ENCODE results near the gene FSD2.

Gene FSD2

DNA sequence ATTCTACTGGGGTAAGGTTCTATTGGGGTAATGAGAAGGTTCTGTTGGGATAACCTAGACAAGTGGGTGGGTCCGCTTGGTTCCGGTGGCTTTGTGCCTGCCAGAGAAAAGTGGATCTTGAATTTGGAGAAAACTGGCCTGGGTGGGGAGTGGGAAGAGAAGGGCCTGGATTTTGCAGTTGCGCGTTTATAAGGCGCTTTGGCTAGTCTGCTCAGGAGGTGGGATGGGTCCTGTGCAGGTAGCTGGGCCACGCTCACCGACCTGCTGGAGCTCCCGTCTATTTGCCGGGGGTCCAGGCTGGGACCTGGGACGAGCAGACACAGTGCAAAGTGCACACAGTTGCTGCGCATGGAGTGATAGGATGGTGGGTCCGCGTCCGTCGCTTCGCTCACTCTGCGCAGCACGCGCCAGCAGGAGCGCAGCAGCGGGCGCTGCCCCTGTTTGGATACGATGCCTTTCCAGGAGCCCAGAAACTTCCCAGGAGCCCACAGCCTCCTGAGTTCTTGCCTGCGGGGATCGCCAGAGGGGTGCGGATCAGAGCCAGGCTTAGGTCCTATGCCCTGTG lies 94.9 kb downstream of the FSD2 start:
- H2BK15ac ChIP-seq (ENCODE audit: low read depth, poor library complexity, severe bottlenecking): no peak overlapping the region
- H2AK5ac ChIP-seq (ENCODE audit: low read length, severe bottlenecking): no peak overlapping the region
- no peak overlapping the region for H3K4ac ChIP-seq (ENCODE audit: low read depth in 1 of 2, low read length in 2 of 2)
- no peak overlapping the region for H3K9ac ChIP-seq (ENCODE audit: low read length)
- no peak overlapping the region for H4K8ac ChIP-seq (ENCODE audit: low read length)
- H2BK12ac ChIP-seq (ENCODE audit: low read length in 2 of 2): no peak overlapping the region
- 93% methylated on average over 26 of the region's 26 CpGs for WGBS
- no peak overlapping the region for H3K27ac ChIP-seq (ENCODE audit: low read length, poor library complexity, severe bottlenecking)
- peaks cover 21 to 51% of the 10 kb centered on the region in 2 experiments for H3K27me3 ChIP-seq (ENCODE audit: control insufficient read depth in 1 of 2, insufficient read depth in 1 of 2, low read length in 2 of 2)
- peaks cover 14% of the 10 kb centered on the region for H3K4me1 ChIP-seq (ENCODE audit: control insufficient read depth, insufficient read depth, low read depth, low read length)
- H4K91ac ChIP-seq (ENCODE audit: low read length): no peak overlapping the region
- no peak overlapping the region for H3K14ac ChIP-seq (ENCODE audit: low read length in 2 of 2)
- H2AFZ ChIP-seq (ENCODE audit: low read depth, low read length): no peak overlapping the region
- peak overlapping the region; percentile 33 for H2BK5ac ChIP-seq (ENCODE audit: low read depth, low read length, poor library complexity, severe bottlenecking)
- no peak overlapping the region for H3K23ac ChIP-seq (ENCODE audit: low read length in 2 of 2)
- no peaks in the 10 kb centered on the region for H3K36me3 ChIP-seq (ENCODE audit: control insufficient read depth in 1 of 2, insufficient read depth in 2 of 2, low read depth in 1 of 2, low read length in 2 of 2)
- H3K79me1 ChIP-seq (replicated peaks; ENCODE audit: low read length, poor library complexity, severe bottlenecking): no peaks in the 10 kb centered on the region
- no peak overlapping the region for H3K4me2 ChIP-seq (ENCODE audit: low read length, poor library complexity, severe bottlenecking)
- H3K18ac ChIP-seq (ENCODE audit: low read depth in 1 of 2, low read length in 2 of 2): no peak overlapping the region
- no peak overlapping the region for H2BK120ac ChIP-seq (ENCODE audit: low read depth, low read length)
- no peaks in the 10 kb centered on the region for H3K9me3 ChIP-seq (ENCODE audit: control insufficient read depth, low read length)
- no peak overlapping the region for H3K4me3 ChIP-seq (ENCODE audit: insufficient read depth in 1 of 2, low read depth in 1 of 2, low read length in 2 of 2)
- no peak for DNase-seq

DNA sequence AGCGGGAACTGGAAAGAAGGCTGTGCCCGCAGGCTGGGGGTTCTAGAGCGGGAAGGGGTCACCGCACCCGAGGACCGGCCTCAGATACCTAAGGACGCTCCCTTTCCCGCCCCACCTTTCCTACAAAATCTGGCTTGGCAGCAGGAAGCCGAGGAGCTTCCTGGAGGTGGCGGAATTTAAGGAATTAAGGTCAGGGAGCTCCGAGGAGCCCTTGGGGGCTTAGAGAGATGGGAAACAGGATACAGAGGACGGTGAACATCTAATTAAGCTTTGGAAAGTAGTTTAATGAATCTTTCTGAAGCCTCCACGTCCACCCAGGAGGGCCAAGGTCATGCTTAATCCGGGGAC lies 95.7 kb downstream of the FSD2 start:
- DNase-seq: no peak
- H3K27ac ChIP-seq (ENCODE audit: low read length, poor library complexity, severe bottlenecking): no peak overlapping the region
- no peak overlapping the region for H3K4ac ChIP-seq (ENCODE audit: low read depth in 1 of 2, low read length in 2 of 2)
- no peak overlapping the region for H4K91ac ChIP-seq (ENCODE audit: low read length)
- no peaks in the 10 kb centered on the region for H3K9me3 ChIP-seq (ENCODE audit: control insufficient read depth, low read length)
- H3K36me3 ChIP-seq (ENCODE audit: control insufficient read depth in 1 of 2, insufficient read depth in 2 of 2, low read depth in 1 of 2, low read length in 2 of 2): no peaks in the 10 kb centered on the region
- peak overlapping the region; percentile 49 for H3K9ac ChIP-seq (ENCODE audit: low read length)
- H3K4me1 ChIP-seq (ENCODE audit: control insufficient read depth, insufficient read depth, low read depth, low read length): peaks cover 14% of the 10 kb centered on the region
- H3K23ac ChIP-seq (ENCODE audit: low read length in 2 of 2): no peak overlapping the region
- no peak overlapping the region for H2BK5ac ChIP-seq (ENCODE audit: low read depth, low read length, poor library complexity, severe bottlenecking)
- 21% methylated on average over 9 of the region's 14 CpGs for WGBS
- H2AK5ac ChIP-seq (ENCODE audit: low read length, severe bottlenecking): no peak overlapping the region
- H3K27me3 ChIP-seq (ENCODE audit: control insufficient read depth in 1 of 2, insufficient read depth in 1 of 2, low read length in 2 of 2): peaks cover 21 to 47% of the 10 kb centered on the region in 2 experiments
- peak overlapping the region; percentile 69 to 87 for H3K4me3 ChIP-seq (ENCODE audit: insufficient read depth in 1 of 2, low read depth in 1 of 2, low read length in 2 of 2)
- no peak overlapping the region for H2BK15ac ChIP-seq (ENCODE audit: low read depth, poor library complexity, severe bottlenecking)
- no peak overlapping the region for H3K18ac ChIP-seq (ENCODE audit: low read depth in 1 of 2, low read length in 2 of 2)
- no peak overlapping the region for H3K14ac ChIP-seq (ENCODE audit: low read length in 2 of 2)
- peak overlapping the region; percentile 97 for H3K4me2 ChIP-seq (ENCODE audit: low read length, poor library complexity, severe bottlenecking)
- no peak overlapping the region for H2BK12ac ChIP-seq (ENCODE audit: low read length in 2 of 2)
- H2BK120ac ChIP-seq (ENCODE audit: low read depth, low read length): no peak overlapping the region
- no peak overlapping the region for H4K8ac ChIP-seq (ENCODE audit: low read length)
- H2AFZ ChIP-seq (ENCODE audit: low read depth, low read length): peak overlapping the region; percentile 72
- no peaks in the 10 kb centered on the region for H3K79me1 ChIP-seq (replicated peaks; ENCODE audit: low read length, poor library complexity, severe bottlenecking)

DNA sequence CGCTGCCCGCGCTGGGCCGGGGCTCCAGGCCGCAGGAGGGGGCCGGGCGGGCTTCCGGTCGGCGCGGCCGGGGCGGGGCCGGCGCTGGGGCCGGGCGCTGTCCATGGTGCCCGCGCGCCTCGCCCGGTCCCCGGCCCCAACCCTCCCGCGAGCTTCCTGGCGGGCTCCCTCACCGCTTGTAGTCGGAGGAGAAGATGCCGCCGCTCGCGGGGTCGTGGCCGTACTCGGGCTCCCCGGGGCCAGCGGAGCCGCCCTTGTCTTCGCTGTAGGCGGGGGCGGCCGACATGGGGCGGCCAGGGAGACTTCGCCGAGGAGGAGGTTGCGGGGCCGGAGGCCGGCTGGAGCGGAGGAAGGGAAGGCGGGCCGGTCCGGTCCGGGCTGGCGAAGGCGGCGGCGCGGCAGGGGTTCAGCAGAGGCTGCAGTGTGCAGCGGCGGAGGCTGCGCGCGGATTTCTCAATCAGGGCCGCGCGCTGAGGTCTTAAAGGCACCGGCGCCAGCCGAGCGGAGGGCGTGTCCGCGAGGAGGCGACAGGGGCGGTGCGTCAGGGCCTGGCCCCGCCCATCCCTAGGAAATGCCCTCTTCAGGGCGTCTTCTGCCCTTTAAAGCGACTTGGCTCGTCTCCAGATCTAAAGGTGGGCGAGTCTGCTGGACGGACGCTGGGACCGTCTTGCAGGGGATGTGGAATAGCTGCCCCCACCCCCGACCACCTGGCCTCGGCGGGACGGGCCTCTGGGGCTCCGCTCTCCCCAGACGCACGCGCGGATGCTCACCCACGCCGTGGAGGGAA lies 96.3 kb downstream of the FSD2 start, which contains the start of gene AP3B2:
AP3B2 (minus strand) TSS at position 455 of the 787 bp plus-strand sequence; CDS start at position 286, 169 bp downstream.
- no peak within 1 kb of the TSS for H3K18ac ChIP-seq (ENCODE audit: low read depth in 1 of 2, low read length in 2 of 2)
- H3K36me3 ChIP-seq (ENCODE audit: control insufficient read depth in 1 of 2, insufficient read depth in 2 of 2, low read depth in 1 of 2, low read length in 2 of 2): no peaks in the 10 kb centered on the region
- no peak within 1 kb of the TSS for H2BK12ac ChIP-seq (ENCODE audit: low read length in 2 of 2)
- H2BK5ac ChIP-seq (ENCODE audit: low read depth, low read length, poor library complexity, severe bottlenecking): peak within 1 kb of the TSS; percentile 33
- peak within 1 kb of the TSS; percentile 72 for H2AFZ ChIP-seq (ENCODE audit: low read depth, low read length)
- H3K27ac ChIP-seq (ENCODE audit: low read length, poor library complexity, severe bottlenecking): no peak within 1 kb of the TSS
- DNase-seq: peak; percentile 70
- WGBS: under 1% methylated on average over 81 of the region's 95 CpGs
- peaks cover 14% of the 10 kb centered on the region for H3K4me1 ChIP-seq (ENCODE audit: control insufficient read depth, insufficient read depth, low read depth, low read length)
- peaks cover 21 to 42% of the 10 kb centered on the region in 2 experiments for H3K27me3 ChIP-seq (ENCODE audit: control insufficient read depth in 1 of 2, insufficient read depth in 1 of 2, low read length in 2 of 2)
- H3K9me3 ChIP-seq (ENCODE audit: control insufficient read depth, low read length): no peaks in the 10 kb centered on the region
- H3K14ac ChIP-seq (ENCODE audit: low read length in 2 of 2): no peak within 1 kb of the TSS
- no peaks in the 10 kb centered on the region for H3K79me1 ChIP-seq (replicated peaks; ENCODE audit: low read length, poor library complexity, severe bottlenecking)
- no peak within 1 kb of the TSS for H3K23ac ChIP-seq (ENCODE audit: low read length in 2 of 2)
- peak within 1 kb of the TSS; percentile 69 to 87 for H3K4me3 ChIP-seq (ENCODE audit: insufficient read depth in 1 of 2, low read depth in 1 of 2, low read length in 2 of 2)
- H3K9ac ChIP-seq (ENCODE audit: low read length): peak within 1 kb of the TSS; percentile 49
- H4K8ac ChIP-seq (ENCODE audit: low read length): no peak within 1 kb of the TSS
- no peak within 1 kb of the TSS for H3K4ac ChIP-seq (ENCODE audit: low read depth in 1 of 2, low read length in 2 of 2)
- H4K91ac ChIP-seq (ENCODE audit: low read length): no peak within 1 kb of the TSS
- H2AK5ac ChIP-seq (ENCODE audit: low read length, severe bottlenecking): no peak within 1 kb of the TSS
- peak within 1 kb of the TSS; percentile 97 for H3K4me2 ChIP-seq (ENCODE audit: low read length, poor library complexity, severe bottlenecking)
- no peak within 1 kb of the TSS for H2BK120ac ChIP-seq (ENCODE audit: low read depth, low read length)
- no peak within 1 kb of the TSS for H2BK15ac ChIP-seq (ENCODE audit: low read depth, poor library complexity, severe bottlenecking)

DNA sequence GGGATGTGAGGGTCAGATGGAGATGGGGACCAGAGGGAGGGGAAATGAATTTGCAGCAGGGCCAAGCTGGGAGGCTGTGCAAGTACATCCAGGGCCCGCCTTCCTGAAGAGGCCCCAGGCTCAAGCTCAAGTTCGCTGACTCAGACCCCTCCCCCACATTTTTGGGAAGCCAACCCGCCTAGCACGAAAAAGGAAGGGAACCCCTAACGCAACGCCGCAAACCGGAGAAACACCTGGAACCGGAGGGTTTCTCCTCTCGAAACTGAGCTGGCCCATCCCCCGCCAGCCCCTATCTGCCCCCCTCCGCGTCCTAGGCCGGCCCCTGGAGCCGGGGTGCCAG lies 96.8 kb downstream of the FSD2 start:
- no peak overlapping the region for H3K18ac ChIP-seq (ENCODE audit: low read depth in 1 of 2, low read length in 2 of 2)
- DNase-seq: peak; percentile 1
- no peak overlapping the region for H2BK5ac ChIP-seq (ENCODE audit: low read depth, low read length, poor library complexity, severe bottlenecking)
- H3K9me3 ChIP-seq (ENCODE audit: control insufficient read depth, low read length): no peaks in the 10 kb centered on the region
- H2AFZ ChIP-seq (ENCODE audit: low read depth, low read length): peak overlapping the region; percentile 57
- no peaks in the 10 kb centered on the region for H3K36me3 ChIP-seq (ENCODE audit: control insufficient read depth in 1 of 2, insufficient read depth in 2 of 2, low read depth in 1 of 2, low read length in 2 of 2)
- no peak overlapping the region for H2AK5ac ChIP-seq (ENCODE audit: low read length, severe bottlenecking)
- H3K9ac ChIP-seq (ENCODE audit: low read length): no peak overlapping the region
- no peak overlapping the region for H3K4ac ChIP-seq (ENCODE audit: low read depth in 1 of 2, low read length in 2 of 2)
- no peak overlapping the region for H3K23ac ChIP-seq (ENCODE audit: low read length in 2 of 2)
- no peak overlapping the region for H4K91ac ChIP-seq (ENCODE audit: low read length)
- peaks cover 14% of the 10 kb centered on the region for H3K4me1 ChIP-seq (ENCODE audit: control insufficient read depth, insufficient read depth, low read depth, low read length)
- WGBS: 3% methylated on average over 15 of the region's 15 CpGs
- no peaks in the 10 kb centered on the region for H3K79me1 ChIP-seq (replicated peaks; ENCODE audit: low read length, poor library complexity, severe bottlenecking)
- peak overlapping the region; percentile 43 to 87 for H3K4me3 ChIP-seq (ENCODE audit: insufficient read depth in 1 of 2, low read depth in 1 of 2, low read length in 2 of 2)
- H2BK12ac ChIP-seq (ENCODE audit: low read length in 2 of 2): no peak overlapping the region
- H3K4me2 ChIP-seq (ENCODE audit: low read length, poor library complexity, severe bottlenecking): peak overlapping the region; percentile 97
- H4K8ac ChIP-seq (ENCODE audit: low read length): no peak overlapping the region
- H3K27ac ChIP-seq (ENCODE audit: low read length, poor library complexity, severe bottlenecking): no peak overlapping the region
- peaks cover 21 to 36% of the 10 kb centered on the region in 2 experiments for H3K27me3 ChIP-seq (ENCODE audit: control insufficient read depth in 1 of 2, insufficient read depth in 1 of 2, low read length in 2 of 2)
- H3K14ac ChIP-seq (ENCODE audit: low read length in 2 of 2): no peak overlapping the region
- no peak overlapping the region for H2BK15ac ChIP-seq (ENCODE audit: low read depth, poor library complexity, severe bottlenecking)
- no peak overlapping the region for H2BK120ac ChIP-seq (ENCODE audit: low read depth, low read length)

Data from mesenchymal stem cell (in vitro differentiated cells and primary cell).